ENCODE results near the gene RHEB. TPM values are rescaled to one million over a fixed set of nuclear protein-coding genes. Genes with fewer than 3 reads are reported as not detected.

Gene RHEB
- total RNA-seq, 2 donors from 2014 or later = 44.9 to 91.0 TPM

GRCh38 chr7:151511270-151511669, 8.4 kb downstream of the RHEB start:
- intact Hi-C loops (cut with DNase I) = no loop called here
- peaks cover 32% of the 10 kb centered on the region for H3K4me1 ChIP-seq
- no peak overlapping the region for H3K27ac ChIP-seq
- no peaks in the 10 kb centered on the region for H3K27me3 ChIP-seq
- TF ChIP-seq POLR2A (IDR thresholded peaks at IDR 0.05) = no peak
- no peak for ATAC-seq
- WGBS, 2 donors = 76 to 83% methylated on average over 4 of the region's 4 CpGs
- DNase-seq = no peak
- H3K9me3 ChIP-seq = no peaks in the 10 kb centered on the region
- no peaks in the 10 kb centered on the region for H3K36me3 ChIP-seq (replicated peaks in 1 of 2; ENCODE audit: insufficient read depth in 1 of 2, low read depth in 2 of 2)
- no peak overlapping the region for H3K4me3 ChIP-seq

DNA sequence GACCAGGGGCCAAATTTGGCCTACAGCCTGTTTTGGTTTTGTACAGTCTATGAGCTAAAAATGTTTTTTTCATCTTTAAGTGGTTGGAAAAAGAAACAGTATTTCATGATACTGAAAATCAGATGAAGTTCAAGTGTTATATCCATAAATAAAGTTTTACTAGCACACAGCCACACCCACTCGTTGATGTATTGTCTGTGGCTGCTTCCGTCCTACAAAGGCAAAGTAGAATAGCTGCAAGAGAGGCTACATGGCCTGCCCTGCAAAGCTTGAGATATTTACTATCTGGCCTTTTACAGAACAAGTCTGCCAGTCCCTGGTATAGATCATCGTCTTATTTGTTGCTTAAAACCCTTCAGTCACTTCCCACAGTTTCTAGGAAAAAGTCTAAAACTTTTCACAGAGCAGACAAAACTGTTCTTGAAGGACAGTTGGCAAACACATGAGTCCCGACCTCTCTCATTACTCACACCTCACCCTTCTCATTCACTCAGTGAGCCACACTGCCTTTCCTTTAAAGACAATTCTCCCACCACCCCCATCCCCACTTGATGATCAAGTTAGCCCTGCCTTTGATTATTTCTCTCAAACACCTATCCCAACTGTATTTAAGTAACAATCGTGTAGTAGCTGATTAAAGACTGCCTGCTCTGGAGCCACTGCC, 9.9 kb downstream of the RHEB start:
- H3K9me3 ChIP-seq = no peaks in the 10 kb centered on the region
- no peak for ATAC-seq
- H3K4me1 ChIP-seq = peaks cover 24% of the 10 kb centered on the region
- no peak overlapping the region for H3K27ac ChIP-seq
- no peaks in the 10 kb centered on the region for H3K36me3 ChIP-seq (replicated peaks in 1 of 2; ENCODE audit: insufficient read depth in 1 of 2, low read depth in 2 of 2)
- DNase-seq = no peak
- no peaks in the 10 kb centered on the region for H3K27me3 ChIP-seq
- 51 to 68% methylated on average over 5 of the region's 5 CpGs for WGBS, 2 donors
- intact Hi-C loops (cut with DNase I) = no loop called here
- TF ChIP-seq, protein P1, sequence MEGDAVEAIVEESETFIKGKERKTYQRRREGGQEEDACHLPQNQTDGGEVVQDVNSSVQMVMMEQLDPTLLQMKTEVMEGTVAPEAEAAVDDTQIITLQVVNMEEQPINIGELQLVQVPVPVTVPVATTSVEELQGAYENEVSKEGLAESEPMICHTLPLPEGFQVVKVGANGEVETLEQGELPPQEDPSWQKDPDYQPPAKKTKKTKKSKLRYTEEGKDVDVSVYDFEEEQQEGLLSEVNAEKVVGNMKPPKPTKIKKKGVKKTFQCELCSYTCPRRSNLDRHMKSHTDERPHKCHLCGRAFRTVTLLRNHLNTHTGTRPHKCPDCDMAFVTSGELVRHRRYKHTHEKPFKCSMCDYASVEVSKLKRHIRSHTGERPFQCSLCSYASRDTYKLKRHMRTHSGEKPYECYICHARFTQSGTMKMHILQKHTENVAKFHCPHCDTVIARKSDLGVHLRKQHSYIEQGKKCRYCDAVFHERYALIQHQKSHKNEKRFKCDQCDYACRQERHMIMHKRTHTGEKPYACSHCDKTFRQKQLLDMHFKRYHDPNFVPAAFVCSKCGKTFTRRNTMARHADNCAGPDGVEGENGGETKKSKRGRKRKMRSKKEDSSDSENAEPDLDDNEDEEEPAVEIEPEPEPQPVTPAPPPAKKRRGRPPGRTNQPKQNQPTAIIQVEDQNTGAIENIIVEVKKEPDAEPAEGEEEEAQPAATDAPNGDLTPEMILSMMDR (IDR thresholded peaks at IDR 0.05) = no peak
- no peak for TF ChIP-seq POLR2A (IDR thresholded peaks at IDR 0.05)
- no peak overlapping the region for H3K4me3 ChIP-seq

GRCh38 chr7:151508991-151509390, 10.7 kb downstream of the RHEB start:
- H3K27ac ChIP-seq = no peak overlapping the region
- no peak for DNase-seq
- H3K4me1 ChIP-seq = peaks cover 31% of the 10 kb centered on the region
- WGBS, 2 donors = 88 to 89% methylated on average over 6 of the region's 6 CpGs
- no peak overlapping the region for H3K4me3 ChIP-seq
- no peak for TF ChIP-seq POLR2A (IDR thresholded peaks at IDR 0.05)
- TF ChIP-seq, protein P1 (IDR thresholded peaks at IDR 0.05) = no peak
- no peaks in the 10 kb centered on the region for H3K9me3 ChIP-seq
- intact Hi-C loops (cut with DNase I) = no loop called here
- H3K27me3 ChIP-seq = no peaks in the 10 kb centered on the region
- peak; percentile 17 for ATAC-seq
- no peaks in the 10 kb centered on the region for H3K36me3 ChIP-seq (replicated peaks in 1 of 2; ENCODE audit: insufficient read depth in 1 of 2, low read depth in 2 of 2)

DNA sequence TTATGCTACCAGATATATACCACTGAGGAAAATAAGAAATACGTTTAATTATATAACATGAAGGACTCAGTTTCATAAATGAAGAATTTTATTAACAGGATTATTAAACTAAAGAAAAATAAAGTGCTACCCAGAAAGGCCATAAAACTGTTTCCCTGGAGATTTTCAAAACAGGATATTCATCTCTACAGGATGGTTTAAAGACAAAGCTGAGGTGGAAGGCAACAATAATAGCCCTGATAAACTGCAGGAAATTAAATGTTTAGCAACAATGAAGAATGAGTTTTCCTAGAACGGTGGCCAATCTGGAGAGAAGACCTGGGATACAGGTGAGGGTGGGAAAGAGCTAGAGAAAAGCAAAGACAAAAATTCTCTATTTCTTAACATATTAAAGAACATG, 11.9 kb downstream of the RHEB start:
- H3K36me3 ChIP-seq (replicated peaks in 1 of 2; ENCODE audit: insufficient read depth in 1 of 2, low read depth in 2 of 2) = no peaks in the 10 kb centered on the region
- H3K9me3 ChIP-seq = no peaks in the 10 kb centered on the region
- WGBS, 2 donors = 63 to 72% methylated on average over 2 of the region's 2 CpGs
- intact Hi-C loops (cut with DNase I) = no loop called here
- DNase-seq (no peak), ATAC-seq (no peak)
- peaks cover 43% of the 10 kb centered on the region for H3K4me1 ChIP-seq
- H3K27ac ChIP-seq = no peak overlapping the region
- H3K27me3 ChIP-seq = no peaks in the 10 kb centered on the region
- H3K4me3 ChIP-seq = no peak overlapping the region
- TF ChIP-seq POLR2A (IDR thresholded peaks at IDR 0.05) = no peak
- TF ChIP-seq, protein P1 (IDR thresholded peaks at IDR 0.05) = no peak

GRCh38 chr7:151506901-151507382, 12.8 kb downstream of the RHEB start:
- H3K27ac ChIP-seq = no peak overlapping the region
- H3K36me3 ChIP-seq (replicated peaks in 1 of 2; ENCODE audit: insufficient read depth in 1 of 2, low read depth in 2 of 2) = no peaks in the 10 kb centered on the region
- H3K4me3 ChIP-seq = no peak overlapping the region
- no peaks in the 10 kb centered on the region for H3K27me3 ChIP-seq
- no peak for TF ChIP-seq POLR2A (IDR thresholded peaks at IDR 0.05)
- TF ChIP-seq, protein P1 (IDR thresholded peaks at IDR 0.05) = no peak
- 47 to 52% methylated on average over 5 of the region's 5 CpGs for WGBS, 2 donors
- peaks cover 45% of the 10 kb centered on the region for H3K4me1 ChIP-seq
- ATAC-seq (no peak), DNase-seq (no peak)
- intact Hi-C loops (cut with DNase I) = no loop called here
- H3K9me3 ChIP-seq = no peaks in the 10 kb centered on the region

All from body of pancreas (tissue), 4 donors.